Choroid plexus epithelial cell (primary cell): Measurements from ENCODE around the gene APCDD1L.
"Not testable (repeated sequence)": the region's sequence is repeated elsewhere in the genome, so short reads cannot be mapped to it uniquely, and the experiment has no call there.

Experiments
- DNase-seq: peaks from one replicate; pipeline ENCODE4 v3.0.0-alpha.2; 2010; ENCODE audit warnings: low read depth
- H3K4me3 ChIP-seq: 2 replicates; pipeline ENCODE4 v1.5.1; 2011; ENCODE audit warnings: low read depth, mild to moderate bottlenecking, control low read depth, low read length, moderate library complexity
- CTCF ChIP-seq: conservative IDR thresholded peaks from 2 replicates; pipeline ENCODE4 v1.5.1; 2011; ENCODE audit warnings: low read depth, mild to moderate bottlenecking, control low read depth, inconsistent platforms, low read length, moderate library complexity

APCDD1L gene

DNA sequence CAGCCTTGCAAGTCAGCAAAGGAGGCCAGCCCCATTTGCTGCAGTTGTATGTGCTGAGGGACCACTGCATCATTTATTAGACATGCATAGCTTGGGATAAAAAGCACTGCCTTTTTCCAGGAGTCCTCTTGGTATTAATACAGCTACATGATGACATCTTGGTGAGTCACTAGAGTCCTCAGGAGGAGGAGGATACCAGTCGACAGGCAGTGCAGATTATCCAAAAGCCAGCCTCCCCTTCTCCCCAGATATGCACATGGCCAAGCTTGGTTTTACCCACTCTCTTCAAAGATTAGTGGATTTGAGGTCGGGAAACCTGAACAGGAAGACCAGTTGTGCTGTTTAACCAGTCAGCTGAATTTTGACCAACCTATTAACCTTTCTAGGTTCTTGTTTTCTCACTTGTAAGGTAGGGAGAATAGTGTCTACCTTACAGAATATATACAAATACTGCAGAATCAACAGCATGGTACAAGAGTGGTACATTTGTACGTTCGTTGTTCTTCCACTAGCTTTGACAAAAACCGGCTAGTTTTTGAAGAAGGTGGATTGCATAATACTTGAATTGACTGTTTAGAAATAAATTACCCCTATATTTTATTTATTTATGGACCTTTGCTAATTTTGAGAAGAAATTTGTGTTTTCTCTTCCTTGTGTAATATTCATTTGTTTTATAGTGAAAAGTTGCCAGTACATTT lies 94.3 kb downstream of the APCDD1L start:
- no peak for TF ChIP-seq CTCF
- peak; percentile 47 for DNase-seq
- H3K4me3 ChIP-seq = no peak overlapping the region

DNA sequence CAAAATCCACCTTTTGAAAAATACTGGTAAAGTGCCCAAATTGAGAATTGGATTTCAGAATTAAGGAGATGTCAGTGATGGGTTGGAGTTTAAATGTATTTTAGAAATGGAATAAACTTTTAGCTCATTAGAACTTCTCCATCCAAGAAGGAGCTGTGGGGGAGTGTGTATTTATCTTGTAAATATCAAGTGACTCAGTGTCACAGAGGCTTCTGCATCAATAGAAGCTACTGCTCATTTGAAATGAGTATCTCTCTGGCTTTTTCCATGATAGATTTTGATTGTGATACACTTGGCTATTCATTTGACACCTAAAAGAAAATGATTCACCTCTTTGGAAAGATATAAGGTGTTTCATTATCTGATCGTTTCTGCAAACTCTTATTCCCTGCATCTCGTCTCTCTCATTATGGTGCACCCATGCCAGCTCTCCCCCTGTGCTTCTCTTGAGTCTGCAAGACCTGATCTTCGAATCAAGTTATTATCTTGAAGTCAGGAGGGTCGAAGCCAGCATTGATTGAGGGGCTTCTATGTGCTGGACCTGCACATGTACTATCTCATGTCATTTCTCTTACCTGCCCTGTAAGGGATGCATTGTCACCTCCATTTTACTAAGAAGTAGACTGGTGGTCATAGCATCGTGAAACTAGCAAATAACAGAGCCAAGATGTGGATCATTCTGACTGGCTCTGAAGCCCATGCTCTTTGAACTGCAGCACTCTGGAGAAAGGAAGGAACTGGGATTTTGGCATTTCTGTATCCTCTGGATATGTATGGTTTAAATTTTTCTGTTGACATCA lies 96.0 kb downstream of the APCDD1L start:
- DNase-seq = no peak
- no peak overlapping the region for H3K4me3 ChIP-seq
- TF ChIP-seq CTCF = no peak

DNA sequence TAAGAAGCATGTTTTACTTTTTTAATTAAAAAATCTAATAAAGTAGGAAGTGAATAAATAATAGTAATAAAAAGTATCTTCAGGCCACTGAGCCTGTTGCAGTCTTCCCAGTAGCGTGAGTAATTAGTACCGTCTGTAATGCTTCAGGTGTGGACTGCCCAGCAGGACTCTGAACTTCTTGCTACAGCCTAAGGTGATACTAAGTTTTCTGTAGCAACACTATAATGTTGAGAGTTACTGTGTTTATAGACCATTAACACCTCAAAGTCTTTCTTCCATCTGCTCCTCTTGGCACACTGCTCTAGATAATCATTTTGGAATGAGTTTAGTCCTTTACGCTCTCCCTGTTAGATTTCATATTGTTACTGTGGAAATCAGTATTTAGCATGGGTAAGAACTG lies 97.8 kb downstream of the APCDD1L start:
- H3K4me3 ChIP-seq = no peak overlapping the region
- TF ChIP-seq CTCF = no peak
- DNase-seq = no peak

DNA sequence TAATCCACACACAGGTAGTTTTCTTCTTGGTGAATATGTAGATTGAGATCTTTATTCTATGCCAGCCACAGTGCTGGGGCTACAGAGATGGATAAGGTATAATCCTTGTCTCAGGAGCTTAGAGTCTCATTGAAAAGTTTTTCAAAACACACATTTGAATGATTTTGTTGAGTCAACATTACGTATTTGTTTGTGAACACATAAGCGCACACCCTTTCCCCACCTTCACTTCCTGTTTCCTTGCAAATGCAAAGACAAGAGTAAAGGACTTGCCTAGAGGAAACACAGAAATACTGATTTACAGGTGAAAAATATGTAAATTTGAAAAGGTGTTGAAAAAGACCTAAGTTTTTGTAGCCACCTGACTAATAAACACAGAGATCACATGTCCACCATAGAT lies 98.4 kb downstream of the APCDD1L start:
- no peak for DNase-seq
- H3K4me3 ChIP-seq = no peak overlapping the region
- no peak for TF ChIP-seq CTCF

- no peak overlapping the region for H3K4me3 ChIP-seq
- DNase-seq = no peak
- no peak for TF ChIP-seq CTCF
These were observed 99.1 kb downstream of the APCDD1L start for GRCh38 chr20:58416057-58416456.

GRCh38 chr20:58414786-58415185 lies 100.4 kb downstream of the APCDD1L start:
- not testable (repeated sequence) for DNase-seq, H3K4me3 ChIP-seq

DNA sequence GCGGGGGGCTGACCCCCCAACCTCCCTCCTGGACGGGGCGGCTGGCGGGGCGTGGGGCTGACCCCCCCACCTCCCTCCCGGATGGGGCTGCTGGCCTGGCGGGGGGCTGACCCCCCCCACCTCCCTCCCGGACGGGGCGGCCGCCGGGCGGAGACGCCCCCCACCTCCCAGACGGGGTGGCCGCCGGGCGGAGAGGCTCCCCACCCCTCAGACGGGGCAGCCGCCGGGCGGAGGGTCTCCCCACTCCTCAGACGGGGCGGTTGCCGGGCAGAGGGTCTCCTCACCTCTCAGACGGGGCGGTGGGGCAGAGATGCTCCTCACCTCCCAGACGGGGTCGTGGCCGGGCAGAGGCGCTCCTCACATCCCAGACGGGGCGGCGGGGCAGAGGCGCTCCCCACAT lies 101.0 kb downstream of the APCDD1L start:
- not testable (repeated sequence) for H3K4me3 ChIP-seq, DNase-seq
